Astrocyte (in vitro differentiated cells and primary cell): ENCODE measurements around the gene TSSK6. TPM values are rescaled to one million over a fixed set of nuclear protein-coding genes. Genes with fewer than 3 reads are reported as not detected.
A peak's percentile ranks its signal among the peaks of the same experiment; 100 is the strongest.

Experiments used
- DNase-seq: peaks from one replicate; pipeline ENCODE4 v3.0.0-alpha.2; 2010; ENCODE audit warnings: low read depth
- FAIRE-seq: peaks from 2 replicates; lab custom pipeline; 2011; peaks lifted over from hg19 to GRCh38; lab: Jason Lieb, UNC
- H2AFZ ChIP-seq: 2 replicates; pipeline ENCODE4 v1.6.0; 2012; ENCODE audit warnings: low read depth, low read length, inconsistent platforms
- H3K27ac ChIP-seq: 2 replicates; pipeline ENCODE4 v1.5.1; 2011; ENCODE audit warnings: low read depth, low read length, inconsistent platforms
- H3K27me3 ChIP-seq: 2 replicates; pipeline ENCODE4 v1.6.0; 2011; ENCODE audit warnings: low read length, inconsistent platforms; ENCODE audit not compliant: insufficient read depth
- H3K36me3 ChIP-seq: 2 replicates; pipeline ENCODE4 v1.5.1; 2011; ENCODE audit warnings: low read length, inconsistent platforms; ENCODE audit not compliant: insufficient read depth
- H3K4me1 ChIP-seq: 2 replicates; pipeline ENCODE4 v1.5.1; 2011; ENCODE audit warnings: low read length, inconsistent platforms; ENCODE audit not compliant: insufficient read depth
- H3K4me2 ChIP-seq: 2 replicates; pipeline ENCODE4 v1.6.0; 2012; ENCODE audit warnings: low read length, inconsistent platforms
- H3K4me3 ChIP-seq: 2 replicates; pipeline ENCODE4 v1.5.1; 2011; ENCODE audit warnings: low read depth, mild to moderate bottlenecking, low read length, inconsistent platforms; ENCODE audit not compliant: insufficient read depth
- H3K79me2 ChIP-seq: 2 replicates; pipeline ENCODE4 v1.6.0; 2012; ENCODE audit warnings: mild to moderate bottlenecking, low read length, inconsistent platforms; ENCODE audit not compliant: insufficient read depth
- H3K9ac ChIP-seq: 2 replicates; pipeline ENCODE4 v1.6.0; 2012; ENCODE audit warnings: mild to moderate bottlenecking, low read length, inconsistent platforms
- H3K9me3 ChIP-seq: 2 replicates; pipeline ENCODE4 v1.5.1; 2012; ENCODE audit warnings: low read depth, mild to moderate bottlenecking, low read length, inconsistent platforms; ENCODE audit not compliant: insufficient read depth
- H4K20me1 ChIP-seq: 2 replicates; pipeline ENCODE4 v1.6.0; 2012; ENCODE audit warnings: low read length, inconsistent platforms; ENCODE audit not compliant: insufficient read depth
- H3K27ac Mint-ChIP-seq: one replicate; pipeline ENCODE4 v1.8.0; 2021; ENCODE audit warnings: mild to moderate bottlenecking, mixed read lengths; ENCODE audit not compliant: unreplicated experiment
- H3K27me3 Mint-ChIP-seq: one replicate; pipeline ENCODE4 v1.8.0; 2021; ENCODE audit warnings: low read depth, mixed read lengths; ENCODE audit not compliant: unreplicated experiment
- H3K36me3 Mint-ChIP-seq: one replicate; pipeline ENCODE4 v1.8.0; 2021; ENCODE audit warnings: low read depth, mixed read lengths; ENCODE audit not compliant: unreplicated experiment
- H3K4me1 Mint-ChIP-seq: one replicate; pipeline ENCODE4 v1.8.0; 2021; ENCODE audit warnings: low read depth, mixed read lengths; ENCODE audit not compliant: unreplicated experiment
- H3K4me3 Mint-ChIP-seq: one replicate; pipeline ENCODE4 v1.8.0; 2021; ENCODE audit warnings: mild to moderate bottlenecking, moderate library complexity, mixed read lengths; ENCODE audit not compliant: unreplicated experiment
- H3K9me3 Mint-ChIP-seq: one replicate; pipeline ENCODE4 v1.8.0; 2021; ENCODE audit warnings: mild to moderate bottlenecking, mixed read lengths; ENCODE audit not compliant: unreplicated experiment
- EZH2 ChIP-seq: IDR thresholded peaks from 2 replicates; pipeline ENCODE4 v1.6.1; 2012; ENCODE audit warnings: mild to moderate bottlenecking, low read length, inconsistent platforms; ENCODE audit not compliant: insufficient read depth
- total RNA-seq: library from RNA; stranded (reverse); gene quantifications from 2 replicates; pipeline ENCODE4 v1.2.1, GENCODE V29; 2021
- TF ChIP-seq, protein P1 (sequence below): IDR thresholded peaks from 2 replicates; pipeline ENCODE4 v1.5.1; 2011; ENCODE audit warnings: low read depth, mild to moderate bottlenecking, inconsistent platforms, low read length, moderate library complexity; ENCODE audit not compliant: insufficient read depth

Gene TSSK6
- total RNA-seq, 1 donor from 2014 or later: 1.8 TPM

DNA sequence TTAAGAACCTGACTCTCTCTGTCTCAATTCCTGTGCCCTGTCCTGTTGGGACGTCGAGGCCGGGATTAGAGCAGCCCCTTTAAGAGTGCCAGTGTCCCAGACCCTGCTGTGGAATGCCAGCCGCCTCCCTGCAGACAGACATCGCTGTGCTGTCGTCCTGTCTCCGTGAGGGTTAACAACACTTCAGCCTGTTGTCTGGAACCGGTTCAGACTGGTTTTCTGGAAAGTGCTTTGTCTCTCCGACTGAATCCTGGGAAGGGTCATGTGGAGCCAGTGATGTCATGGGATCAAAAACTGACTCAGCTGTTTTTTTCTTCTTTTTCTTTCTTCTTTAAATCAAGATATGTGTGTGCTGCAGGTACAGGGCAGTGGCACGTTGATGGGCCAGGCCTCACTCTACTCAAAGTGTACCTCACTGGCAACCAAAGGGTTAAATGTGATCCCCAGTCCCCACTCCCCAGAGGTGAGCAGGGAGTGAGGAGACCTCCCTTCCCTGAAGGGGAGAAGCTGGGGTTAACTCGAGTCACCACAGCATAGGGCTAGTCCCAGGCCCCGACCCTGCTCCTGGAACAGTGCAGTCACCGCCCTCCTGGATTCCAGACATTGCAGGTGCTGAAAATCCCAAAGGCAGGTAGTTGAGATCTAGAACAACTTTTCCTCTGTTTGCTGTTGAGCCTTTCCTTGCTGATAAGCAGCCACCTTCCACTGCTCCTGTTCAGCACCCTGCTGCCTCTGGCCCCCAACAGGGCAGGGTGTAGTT, 50.8 kb downstream of the TSSK6 start:
- no peak for TF ChIP-seq EZH2
- TF ChIP-seq, protein P1, sequence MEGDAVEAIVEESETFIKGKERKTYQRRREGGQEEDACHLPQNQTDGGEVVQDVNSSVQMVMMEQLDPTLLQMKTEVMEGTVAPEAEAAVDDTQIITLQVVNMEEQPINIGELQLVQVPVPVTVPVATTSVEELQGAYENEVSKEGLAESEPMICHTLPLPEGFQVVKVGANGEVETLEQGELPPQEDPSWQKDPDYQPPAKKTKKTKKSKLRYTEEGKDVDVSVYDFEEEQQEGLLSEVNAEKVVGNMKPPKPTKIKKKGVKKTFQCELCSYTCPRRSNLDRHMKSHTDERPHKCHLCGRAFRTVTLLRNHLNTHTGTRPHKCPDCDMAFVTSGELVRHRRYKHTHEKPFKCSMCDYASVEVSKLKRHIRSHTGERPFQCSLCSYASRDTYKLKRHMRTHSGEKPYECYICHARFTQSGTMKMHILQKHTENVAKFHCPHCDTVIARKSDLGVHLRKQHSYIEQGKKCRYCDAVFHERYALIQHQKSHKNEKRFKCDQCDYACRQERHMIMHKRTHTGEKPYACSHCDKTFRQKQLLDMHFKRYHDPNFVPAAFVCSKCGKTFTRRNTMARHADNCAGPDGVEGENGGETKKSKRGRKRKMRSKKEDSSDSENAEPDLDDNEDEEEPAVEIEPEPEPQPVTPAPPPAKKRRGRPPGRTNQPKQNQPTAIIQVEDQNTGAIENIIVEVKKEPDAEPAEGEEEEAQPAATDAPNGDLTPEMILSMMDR: no peak
- Histone ChIP-seq H3K27ac (peak overlapping the region; percentile 77), H4K20me1 (peaks cover 46% of the 10 kb centered on the region), H3K79me2 (peaks cover 94% of the 10 kb centered on the region), H3K4me3 (no peak overlapping the region), H2AFZ (no peak overlapping the region), H3K36me3 (peaks cover 22% of the 10 kb centered on the region), H3K4me2 (peak overlapping the region; percentile 73), H3K27me3 (no peaks in the 10 kb centered on the region), H3K4me1 (peaks cover 49% of the 10 kb centered on the region), H3K9me3 (peaks cover 7% of the 10 kb centered on the region), H3K9ac (peak overlapping the region; percentile 74)
- Mint-ChIP-seq H3K4me3 (peak overlapping the region; percentile 69), H3K9me3 (peaks cover 13% of the 10 kb centered on the region), H3K27ac (peak overlapping the region; percentile 98), H3K36me3 (peaks cover 34% of the 10 kb centered on the region), H3K4me1 (peaks cover 63% of the 10 kb centered on the region), H3K27me3 (no peaks in the 10 kb centered on the region)
- DNase-seq (peak; percentile 62), FAIRE-seq (peak; percentile 23)

Other genes with a start within 250 kb of the TSSK6 start
- 4.4 and 5.0 TPM in 2 replicates for gene TM6SF2, start 242.2 kb downstream of the TSSK6 start, total RNA-seq
- 48.5 and 59.1 TPM in 2 replicates for gene SUGP1, start 195.0 kb downstream of the TSSK6 start, total RNA-seq
- 36.8 and 37.0 TPM in 2 replicates for gene MAU2, start 194.7 kb downstream of the TSSK6 start, total RNA-seq
- 143 and 163 TPM in 2 replicates for gene GATAD2A, start 109.9 kb downstream of the TSSK6 start, total RNA-seq
- gene NDUFA13, start 677 bp upstream of the TSSK6 start, total RNA-seq: 311 and 347 TPM in 2 replicates
- gene YJEFN3, start 13.4 kb upstream of the TSSK6 start, total RNA-seq: 8.1 and 9.8 TPM in 2 replicates
- gene CILP2, start 22.7 kb upstream of the TSSK6 start, total RNA-seq: 3.9 and 6.0 TPM in 2 replicates
- 0.75 and 0.93 TPM in 2 replicates for gene PBX4, start 103.1 kb upstream of the TSSK6 start, total RNA-seq
- gene LPAR2, start 112.7 kb upstream of the TSSK6 start, total RNA-seq: 16.7 and 20.1 TPM in 2 replicates
- gene GMIP, start 128.1 kb upstream of the TSSK6 start, total RNA-seq: 30.7 and 32.4 TPM in 2 replicates
- gene ATP13A1, start 148.1 kb upstream of the TSSK6 start, total RNA-seq: 65.2 and 71.7 TPM in 2 replicates
- gene ZNF101, start 153.3 kb upstream of the TSSK6 start, total RNA-seq: 8.9 and 9.3 TPM in 2 replicates
- gene ZNF14, start 217.6 kb upstream of the TSSK6 start, total RNA-seq: 3.2 and 4.4 TPM in 2 replicates